ENCODE data around the gene SBDS.
"Not testable (repeated sequence)": the region's sequence is repeated elsewhere in the genome, so short reads cannot be mapped to it uniquely, and the experiment has no call there.

Gene SBDS

DNA sequence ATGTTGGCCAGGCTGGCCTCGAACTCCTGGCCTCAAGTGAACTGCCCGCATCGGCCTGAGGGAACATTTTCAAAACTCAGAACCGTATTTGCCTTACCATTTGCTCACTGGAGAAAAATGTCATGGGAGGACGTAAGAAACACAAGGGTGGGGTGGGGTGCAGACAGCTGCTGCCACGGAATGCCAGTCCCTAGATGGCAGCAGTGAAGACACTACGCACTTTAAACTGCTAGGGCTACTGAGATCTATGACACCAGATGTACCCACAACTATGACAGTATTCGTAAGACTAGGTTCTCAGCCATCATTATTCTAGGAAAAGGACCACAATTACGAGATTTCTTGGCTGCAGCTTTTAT, 716 bp downstream of the SBDS start:
- DNase-seq: peak; percentile 46

GRCh38 chr7:66994051-66994450, 1.3 kb downstream of the SBDS start:
- not testable (repeated sequence) for DNase-seq

DNA sequence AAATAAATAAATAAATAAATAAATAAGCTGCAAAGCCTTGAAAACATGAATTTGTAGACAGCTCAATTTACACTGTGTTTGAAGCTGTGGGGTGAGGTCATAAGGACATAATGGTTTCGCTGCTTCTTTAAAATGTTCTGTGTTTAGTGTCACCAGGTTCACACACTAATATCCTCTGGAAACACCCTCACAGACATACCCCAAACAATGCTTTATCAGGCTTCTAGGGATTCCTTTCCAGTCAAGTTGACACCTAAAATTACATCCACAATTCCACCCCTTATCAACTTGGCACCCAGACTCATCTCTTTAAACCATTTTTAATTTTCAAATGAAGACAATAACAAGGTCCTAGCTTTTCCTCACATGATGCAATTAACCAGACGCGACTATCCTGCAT, 5.8 kb downstream of the SBDS start:
- not testable (repeated sequence) for DNase-seq

GRCh38 chr7:66980336-66980735, 15.1 kb downstream of the SBDS start:
- not testable (repeated sequence) for DNase-seq

DNA sequence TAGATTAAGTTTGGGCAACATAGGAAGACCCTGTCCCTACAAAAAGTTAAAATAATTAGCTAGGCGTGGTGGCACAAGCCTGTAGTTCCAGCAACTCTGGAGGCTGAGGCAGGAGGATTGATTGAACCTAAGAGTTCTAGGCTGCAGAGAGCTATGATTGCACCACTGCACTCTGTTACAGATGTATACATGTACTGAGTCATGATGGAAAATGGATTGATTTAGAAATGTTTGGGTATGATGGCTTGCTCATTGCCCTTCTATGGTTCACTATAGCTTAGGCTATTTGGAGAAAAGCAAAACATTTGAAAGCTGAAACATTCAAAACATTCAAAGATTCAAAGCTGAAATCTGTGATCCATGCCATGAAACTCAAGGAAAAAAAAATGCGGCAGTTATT, 16.4 kb downstream of the SBDS start:
- DNase-seq: not testable (repeated sequence)

DNA sequence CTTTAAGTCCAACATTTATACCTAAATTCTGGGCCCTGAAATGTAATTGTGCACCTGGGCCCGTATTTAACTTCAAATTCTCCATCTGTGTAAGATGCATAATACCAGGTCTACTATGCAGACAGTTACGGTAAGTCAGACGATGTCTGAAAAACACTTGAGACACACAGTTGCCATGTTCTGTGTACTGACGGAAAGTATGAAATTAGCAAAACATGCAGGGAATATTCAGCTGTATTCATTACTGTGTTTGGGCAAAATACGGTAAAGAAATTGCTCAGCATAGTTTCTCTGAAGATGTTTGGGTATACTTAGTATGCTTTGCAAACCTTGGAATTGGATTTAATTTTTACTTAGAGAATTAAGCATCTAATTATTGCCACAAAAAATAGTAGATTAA, 17.1 kb downstream of the SBDS start:
- DNase-seq: not testable (repeated sequence)

GRCh38 chr7:66974986-66975590, 20.3 kb downstream of the SBDS start:
- DNase-seq: no peak

- no peak for DNase-seq
These were observed 25.1 kb downstream of the SBDS start for GRCh38 chr7:66970310-66970709.

GRCh38 chr7:66969001-66969400, 26.4 kb downstream of the SBDS start:
- not testable (repeated sequence) for DNase-seq

DNA sequence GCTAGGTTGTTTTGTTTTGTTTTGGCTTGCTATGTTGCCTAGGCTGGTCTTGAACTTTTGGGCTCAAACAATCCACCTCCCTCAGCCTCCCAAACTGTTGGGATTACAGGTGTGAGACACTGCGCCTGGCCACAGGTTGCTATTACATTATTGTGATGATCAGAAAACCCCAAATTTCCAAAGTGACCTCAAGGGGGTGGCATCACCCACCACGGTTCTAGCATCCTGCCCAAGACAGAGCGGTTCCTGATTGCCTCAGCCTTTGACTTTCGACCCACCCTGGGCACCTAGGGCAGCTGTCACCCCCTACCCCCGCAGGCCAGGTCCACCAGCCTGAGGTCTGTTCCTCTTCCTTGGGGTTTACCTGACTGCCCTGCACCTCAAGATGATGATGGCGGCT, 28.4 kb downstream of the SBDS start:
- no peak for DNase-seq

DNA sequence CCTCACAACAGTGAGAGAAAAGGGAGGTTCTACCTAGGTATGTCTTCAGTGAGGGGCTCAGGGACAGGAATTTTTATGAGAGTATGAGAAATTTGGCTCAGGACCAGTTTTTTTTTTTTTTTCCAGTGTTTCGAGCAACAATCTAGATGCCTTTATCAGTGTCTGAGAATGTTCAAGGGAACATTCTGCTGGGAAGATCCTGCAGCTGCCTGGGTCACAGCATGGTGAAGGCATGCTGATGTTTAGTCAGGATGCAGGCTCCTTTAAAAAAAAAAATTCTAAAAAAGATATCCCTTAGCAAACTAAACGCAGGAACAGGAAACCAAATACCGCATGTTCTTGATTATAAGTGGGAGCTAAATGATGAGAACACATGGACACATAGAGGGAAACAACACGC, 31.0 kb downstream of the SBDS start:
- DNase-seq: no peak

- DNase-seq: no peak
These were observed 34.3 kb downstream of the SBDS start for GRCh38 chr7:66961096-66961495.

DNA sequence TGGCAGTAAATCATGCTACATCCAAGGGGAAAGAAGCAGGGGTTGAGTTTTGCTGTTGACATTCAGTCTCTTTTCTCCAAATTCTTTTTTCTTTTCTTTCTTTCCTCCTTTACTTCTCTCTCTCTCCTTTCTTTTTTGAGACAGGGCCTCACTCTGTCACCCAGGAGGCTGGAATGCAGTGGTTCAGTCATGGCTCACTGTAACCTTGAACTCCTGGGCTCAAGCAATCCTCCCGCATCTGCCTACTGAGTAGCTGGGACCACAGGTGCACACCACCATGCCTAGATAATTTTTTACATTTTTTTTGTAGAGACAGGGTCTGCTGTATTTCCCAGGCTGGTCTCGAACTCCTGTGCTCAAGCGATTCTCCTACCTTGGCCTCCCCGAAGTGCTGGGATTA, 35.2 kb downstream of the SBDS start:
- DNase-seq: no peak

GRCh38 chr7:66958538-66959350, 36.6 kb downstream of the SBDS start:
- no peak for DNase-seq

DNA sequence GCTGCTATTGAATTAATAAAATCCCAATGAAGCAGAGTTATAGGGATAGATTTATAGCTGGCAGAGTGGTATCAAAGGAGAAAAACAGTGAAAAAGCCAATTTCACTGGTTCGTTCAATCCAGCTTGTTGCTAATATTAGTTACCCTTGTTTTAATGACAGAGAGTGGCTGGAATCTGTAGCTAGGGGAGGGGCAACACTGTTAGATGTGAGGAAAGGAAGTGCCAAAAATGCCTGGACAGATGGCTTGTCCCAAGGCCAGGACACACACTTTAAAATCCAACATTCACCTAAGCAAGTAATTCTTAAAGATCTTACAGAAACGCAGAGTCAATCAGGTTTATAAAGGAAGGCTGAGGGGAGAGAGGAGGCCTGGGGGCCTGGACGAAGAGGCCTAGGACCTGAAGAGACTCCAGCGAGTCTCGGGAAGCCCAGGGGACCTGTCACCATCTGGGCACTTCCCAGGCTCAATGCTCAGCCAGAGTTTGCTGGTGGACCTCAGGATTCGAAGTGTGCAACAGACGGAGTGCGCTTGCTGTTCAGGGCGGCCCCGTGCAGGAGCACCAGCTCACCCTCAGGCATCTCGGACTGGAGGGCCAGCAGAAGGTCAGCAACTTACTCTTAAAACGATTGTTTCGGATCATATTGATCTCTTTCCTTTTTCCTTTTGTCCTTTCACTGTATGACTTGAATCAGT, 37.6 kb downstream of the SBDS start:
- no peak for DNase-seq

- no peak for DNase-seq
These were observed 42.4 kb downstream of the SBDS start for GRCh38 chr7:66953044-66953427.

DNA sequence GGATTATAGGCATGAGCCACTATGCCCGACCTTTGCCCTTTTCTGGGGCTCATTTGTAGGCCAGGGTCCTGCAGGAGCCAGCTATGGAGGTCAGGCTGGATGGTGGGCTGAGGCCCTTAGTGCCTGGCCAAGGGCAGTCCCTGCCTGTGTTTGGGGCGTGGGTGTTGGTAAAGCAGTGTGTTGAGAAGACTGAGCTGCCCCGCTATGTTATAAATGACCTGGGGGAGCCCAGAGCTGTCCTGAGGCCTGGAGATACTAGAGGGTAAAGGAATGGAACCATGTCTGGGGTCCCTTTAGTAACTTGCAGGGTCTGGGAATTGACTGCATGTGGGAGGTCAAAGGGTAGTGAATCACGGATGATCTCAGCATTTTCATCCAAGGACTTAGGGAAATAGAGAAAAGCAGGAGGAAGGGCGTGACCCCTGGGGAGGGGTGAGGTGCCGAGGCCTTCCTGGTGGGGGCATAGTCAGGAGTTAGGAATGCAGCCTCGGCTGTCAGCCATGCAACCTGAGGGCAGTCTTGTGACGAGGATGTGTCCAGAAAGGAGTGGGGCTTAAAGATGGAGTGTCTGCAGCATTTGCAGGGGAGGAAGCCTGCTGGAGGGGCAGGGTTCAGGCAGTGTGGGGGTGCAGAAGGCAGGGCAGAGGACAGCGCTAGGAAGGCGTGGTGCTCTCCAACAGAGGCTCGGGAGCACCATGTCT, 42.9 kb downstream of the SBDS start:
- peak; percentile 63 for DNase-seq

DNA sequence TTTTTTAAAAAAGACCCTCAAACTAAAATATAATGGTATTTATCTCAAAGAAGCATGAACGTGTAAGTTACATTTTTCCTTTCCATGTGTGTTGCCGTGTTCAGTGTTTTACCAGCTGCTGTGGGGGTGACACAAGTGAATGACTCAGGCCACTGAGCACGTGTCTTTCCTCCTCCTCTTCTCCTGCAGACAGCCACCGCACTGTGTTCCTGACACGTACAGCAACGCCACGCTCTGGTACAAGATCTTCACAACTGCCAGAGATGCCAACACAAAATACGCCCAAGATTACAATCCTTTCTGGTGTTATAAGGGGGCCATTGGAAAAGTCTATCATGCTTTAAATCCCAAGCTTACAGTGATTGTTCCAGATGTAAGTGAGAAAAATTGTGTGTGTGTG, 44.6 kb downstream of the SBDS start:
- no peak for DNase-seq

GRCh38 chr7:66950311-66950710, 45.1 kb downstream of the SBDS start:
- DNase-seq: no peak

GRCh38 chr7:66948480-66949109, 46.8 kb downstream of the SBDS start:
- DNase-seq: no peak

- no peak for DNase-seq
These were observed 48.8 kb downstream of the SBDS start for GRCh38 chr7:66946545-66946944.

GRCh38 chr7:66939325-66939724, 56.1 kb downstream of the SBDS start:
- no peak for DNase-seq

DNA sequence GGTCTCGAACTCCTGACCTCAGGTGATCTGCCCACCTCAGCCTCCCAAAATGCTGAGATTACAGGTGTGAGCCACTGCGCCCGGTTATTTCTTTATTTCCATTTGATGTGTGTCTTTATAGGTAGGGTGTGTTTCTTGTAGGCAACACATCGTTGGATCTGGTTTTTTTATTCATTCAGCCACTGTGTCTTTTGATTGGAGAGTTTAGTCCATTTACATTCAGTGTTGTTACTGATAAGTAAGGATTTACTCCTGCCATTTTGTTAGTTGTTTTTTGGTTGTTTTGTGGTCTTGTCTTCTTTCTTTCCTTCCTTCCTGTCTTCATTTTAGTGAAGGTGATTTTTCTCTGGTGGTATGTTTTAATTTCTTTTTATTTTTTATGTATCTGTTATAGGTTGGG, 57.4 kb downstream of the SBDS start:
- DNase-seq: no peak
